ENCODE measurements around the gene SYNPR.
A peak's percentile ranks its signal among the peaks of the same experiment; 100 is the strongest.

The SYNPR gene

GRCh38 chr3:63338351-63338750 is 60.2 kb downstream of the SYNPR start:
- Histone ChIP-seq H3K9me3 (ENCODE audit: control insufficient read depth, low read length) (no peaks in the 10 kb centered on the region), H3K4me3 (ENCODE audit: insufficient read depth, low read depth, low read length) (no peak overlapping the region), H3K36me3 (ENCODE audit: control insufficient read depth, insufficient read depth, low read length) (no peaks in the 10 kb centered on the region), H3K4me1 (ENCODE audit: control insufficient read depth, insufficient read depth, low read length) (no peaks in the 10 kb centered on the region), H3K27me3 (ENCODE audit: control insufficient read depth, insufficient read depth, low read length, poor library complexity, severe bottlenecking) (no peaks in the 10 kb centered on the region), H3K27ac (ENCODE audit: insufficient read depth, low read depth, low read length, poor library complexity, severe bottlenecking) (no peak overlapping the region)
- 90 to 96% methylated on average over 2 of the region's 2 CpGs for WGBS, 2 experiments

GRCh38 chr3:63343674-63344073 is 65.6 kb downstream of the SYNPR start:
- peak overlapping the region; percentile 21 for H3K27ac ChIP-seq (ENCODE audit: insufficient read depth, low read depth, low read length, poor library complexity, severe bottlenecking)
- peaks cover 12% of the 10 kb centered on the region for H3K4me1 ChIP-seq (ENCODE audit: control insufficient read depth, insufficient read depth, low read length)
- no peaks in the 10 kb centered on the region for H3K36me3 ChIP-seq (ENCODE audit: control insufficient read depth, insufficient read depth, low read length)
- WGBS, 2 experiments: 17 to 20% methylated on average over 9 of the region's 9 CpGs
- H3K4me3 ChIP-seq (ENCODE audit: insufficient read depth, low read depth, low read length): no peak overlapping the region
- H3K27me3 ChIP-seq (ENCODE audit: control insufficient read depth, insufficient read depth, low read length, poor library complexity, severe bottlenecking): no peaks in the 10 kb centered on the region
- no peaks in the 10 kb centered on the region for H3K9me3 ChIP-seq (ENCODE audit: control insufficient read depth, low read length)

GRCh38 chr3:63344661-63345060 is 66.6 kb downstream of the SYNPR start:
- no peak overlapping the region for H3K4me3 ChIP-seq (ENCODE audit: insufficient read depth, low read depth, low read length)
- no peak overlapping the region for H3K27ac ChIP-seq (ENCODE audit: insufficient read depth, low read depth, low read length, poor library complexity, severe bottlenecking)
- H3K9me3 ChIP-seq (ENCODE audit: control insufficient read depth, low read length): no peaks in the 10 kb centered on the region
- H3K4me1 ChIP-seq (ENCODE audit: control insufficient read depth, insufficient read depth, low read length): peaks cover 12% of the 10 kb centered on the region
- H3K27me3 ChIP-seq (ENCODE audit: control insufficient read depth, insufficient read depth, low read length, poor library complexity, severe bottlenecking): no peaks in the 10 kb centered on the region
- WGBS, 2 experiments: 30 to 40% methylated on average over 3 of the region's 3 CpGs
- H3K36me3 ChIP-seq (ENCODE audit: control insufficient read depth, insufficient read depth, low read length): no peaks in the 10 kb centered on the region

GRCh38 chr3:63349583-63350573 is 71.8 kb downstream of the SYNPR start:
- Histone ChIP-seq H3K4me3 (ENCODE audit: insufficient read depth, low read depth, low read length) (no peak overlapping the region), H3K36me3 (ENCODE audit: control insufficient read depth, insufficient read depth, low read length) (no peaks in the 10 kb centered on the region), H3K4me1 (ENCODE audit: control insufficient read depth, insufficient read depth, low read length) (peaks cover 5% of the 10 kb centered on the region), H3K9me3 (ENCODE audit: control insufficient read depth, low read length) (no peaks in the 10 kb centered on the region), H3K27me3 (ENCODE audit: control insufficient read depth, insufficient read depth, low read length, poor library complexity, severe bottlenecking) (no peaks in the 10 kb centered on the region), H3K27ac (ENCODE audit: insufficient read depth, low read depth, low read length, poor library complexity, severe bottlenecking) (no peak overlapping the region)
- 29 to 30% methylated on average over 7 to 8 of the region's 8 CpGs for WGBS, 2 experiments

- Histone ChIP-seq H3K36me3 (ENCODE audit: control insufficient read depth, insufficient read depth, low read length) (no peaks in the 10 kb centered on the region), H3K27ac (ENCODE audit: insufficient read depth, low read depth, low read length, poor library complexity, severe bottlenecking) (no peak overlapping the region), H3K4me1 (ENCODE audit: control insufficient read depth, insufficient read depth, low read length) (no peaks in the 10 kb centered on the region), H3K9me3 (ENCODE audit: control insufficient read depth, low read length) (no peaks in the 10 kb centered on the region), H3K27me3 (ENCODE audit: control insufficient read depth, insufficient read depth, low read length, poor library complexity, severe bottlenecking) (no peaks in the 10 kb centered on the region), H3K4me3 (ENCODE audit: insufficient read depth, low read depth, low read length) (no peak overlapping the region)
- 51 to 56% methylated on average over 8 of the region's 9 CpGs for WGBS, 2 experiments
Measured at GRCh38 chr3:63351159-63352007, 73.3 kb downstream of the SYNPR start.

- no peaks in the 10 kb centered on the region for H3K9me3 ChIP-seq (ENCODE audit: control insufficient read depth, low read length)
- no peak overlapping the region for H3K27ac ChIP-seq (ENCODE audit: insufficient read depth, low read depth, low read length, poor library complexity, severe bottlenecking)
- no peaks in the 10 kb centered on the region for H3K4me1 ChIP-seq (ENCODE audit: control insufficient read depth, insufficient read depth, low read length)
- no peaks in the 10 kb centered on the region for H3K27me3 ChIP-seq (ENCODE audit: control insufficient read depth, insufficient read depth, low read length, poor library complexity, severe bottlenecking)
- WGBS, 2 experiments: 93 to 95% methylated on average over 2 of the region's 2 CpGs
- H3K36me3 ChIP-seq (ENCODE audit: control insufficient read depth, insufficient read depth, low read length): no peaks in the 10 kb centered on the region
- no peak overlapping the region for H3K4me3 ChIP-seq (ENCODE audit: insufficient read depth, low read depth, low read length)
Measured at GRCh38 chr3:63352008-63352279, 73.8 kb downstream of the SYNPR start.

GRCh38 chr3:63353383-63353782 is 75.3 kb downstream of the SYNPR start:
- WGBS, 2 experiments: 89 to 93% methylated on average over 4 to 5 of the region's 5 CpGs
- no peak overlapping the region for H3K27ac ChIP-seq (ENCODE audit: insufficient read depth, low read depth, low read length, poor library complexity, severe bottlenecking)

GRCh38 chr3:63354160-63354559 is 76.1 kb downstream of the SYNPR start:
- 95 to 96% methylated on average over 1 of the region's 1 CpG for WGBS, 2 experiments
- Histone ChIP-seq H3K9me3 (ENCODE audit: control insufficient read depth, low read length) (no peaks in the 10 kb centered on the region), H3K27me3 (ENCODE audit: control insufficient read depth, insufficient read depth, low read length, poor library complexity, severe bottlenecking) (no peaks in the 10 kb centered on the region), H3K36me3 (ENCODE audit: control insufficient read depth, insufficient read depth, low read length) (no peaks in the 10 kb centered on the region), H3K4me3 (ENCODE audit: insufficient read depth, low read depth, low read length) (no peak overlapping the region), H3K4me1 (ENCODE audit: control insufficient read depth, insufficient read depth, low read length) (no peaks in the 10 kb centered on the region), H3K27ac (ENCODE audit: insufficient read depth, low read depth, low read length, poor library complexity, severe bottlenecking) (no peak overlapping the region)

More at GRCh38 chr3:63353383-63353782, 75.3 kb downstream of the SYNPR start:
- H3K4me3 ChIP-seq (ENCODE audit: insufficient read depth, low read depth, low read length): no peak overlapping the region
- H3K27me3 ChIP-seq (ENCODE audit: control insufficient read depth, insufficient read depth, low read length, poor library complexity, severe bottlenecking): no peaks in the 10 kb centered on the region
- no peaks in the 10 kb centered on the region for H3K9me3 ChIP-seq (ENCODE audit: control insufficient read depth, low read length)
- H3K4me1 ChIP-seq (ENCODE audit: control insufficient read depth, insufficient read depth, low read length): no peaks in the 10 kb centered on the region
- H3K36me3 ChIP-seq (ENCODE audit: control insufficient read depth, insufficient read depth, low read length): no peaks in the 10 kb centered on the region

GRCh38 chr3:63355809-63356208 is 77.7 kb downstream of the SYNPR start:
- Histone ChIP-seq H3K4me1 (ENCODE audit: control insufficient read depth, insufficient read depth, low read length) (no peaks in the 10 kb centered on the region), H3K4me3 (ENCODE audit: insufficient read depth, low read depth, low read length) (no peak overlapping the region), H3K27ac (ENCODE audit: insufficient read depth, low read depth, low read length, poor library complexity, severe bottlenecking) (no peak overlapping the region), H3K9me3 (ENCODE audit: control insufficient read depth, low read length) (no peaks in the 10 kb centered on the region), H3K27me3 (ENCODE audit: control insufficient read depth, insufficient read depth, low read length, poor library complexity, severe bottlenecking) (no peaks in the 10 kb centered on the region), H3K36me3 (ENCODE audit: control insufficient read depth, insufficient read depth, low read length) (no peaks in the 10 kb centered on the region)
- 93 to 95% methylated on average over 2 of the region's 2 CpGs for WGBS, 2 experiments

- Histone ChIP-seq H3K36me3 (ENCODE audit: control insufficient read depth, insufficient read depth, low read length) (no peaks in the 10 kb centered on the region), H3K4me3 (ENCODE audit: insufficient read depth, low read depth, low read length) (no peak overlapping the region), H3K9me3 (ENCODE audit: control insufficient read depth, low read length) (no peaks in the 10 kb centered on the region), H3K27me3 (ENCODE audit: control insufficient read depth, insufficient read depth, low read length, poor library complexity, severe bottlenecking) (no peaks in the 10 kb centered on the region), H3K27ac (ENCODE audit: insufficient read depth, low read depth, low read length, poor library complexity, severe bottlenecking) (no peak overlapping the region), H3K4me1 (ENCODE audit: control insufficient read depth, insufficient read depth, low read length) (no peaks in the 10 kb centered on the region)
- WGBS, 2 experiments: 0 to 25% methylated on average over 1 of the region's 1 CpG
Measured at GRCh38 chr3:63364495-63364894, 86.4 kb downstream of the SYNPR start.
